K562 (cell line): ENCODE results near the gene PYGB.

Experiments
- ATF6 ChIP-seq: sonication (generic); formaldehyde crosslinking; IDR thresholded peaks from 2 replicates; pipeline ENCODE4 v1.4.0; 2020; ENCODE audit warnings: mild to moderate bottlenecking, missing genetic modification reagents
- BCLAF1 ChIP-seq, 2 experiments: fragments of 450-650 bp in 1 of 2; IDR thresholded peaks; 2 replicates each; pipeline ENCODE4 v1.6.1; 2011 to 2017; ENCODE audit warnings: low read depth in 2 of 2, antibody characterized with exemption in 1 of 2, borderline replicate concordance in 1 of 2, low read length in 1 of 2, mild to moderate bottlenecking in 1 of 2, mixed read lengths in 1 of 2; ENCODE audit not compliant: control insufficient read depth in 1 of 2
- CLOCK ChIP-seq: fragments of 250-450 bp; sonication (Bioruptor Pico); IDR thresholded peaks from 2 replicates; pipeline ENCODE4 v1.4.0; 2020; ENCODE audit warnings: mild to moderate bottlenecking, moderate library complexity, borderline replicate concordance
- FOS ChIP-seq: IDR thresholded peaks from 3 replicates; pipeline ENCODE4 v1.6.1; 2011; ENCODE audit not compliant: insufficient read length; ENCODE audit errors: extremely low read depth
- HMG20A ChIP-seq: fragments of 450-650 bp; formaldehyde crosslinking; conservative IDR thresholded peaks from 2 replicates; pipeline ENCODE4 v1.4.0; 2020; ENCODE audit warnings: mild to moderate bottlenecking, mixed read lengths
- HNRNPH1 ChIP-seq: fragments of 200-400 bp; formaldehyde crosslinking; optimal IDR thresholded peaks from 2 replicates; pipeline ENCODE3; 2017; ENCODE audit warnings: low read depth, mild to moderate bottlenecking, low read length, moderate library complexity
- PATZ1 ChIP-seq: fragments of 250-450 bp; sonication (Bioruptor Pico); IDR thresholded peaks from 2 replicates; pipeline ENCODE4 v1.5.0; 2020; ENCODE audit warnings: mild to moderate bottlenecking, borderline replicate concordance
- RNF2 ChIP-seq: sonication (generic); IDR thresholded peaks from 2 replicates; pipeline ENCODE4 v1.6.1; 2016

- TF ChIP-seq FOS, result no peak
- no peak for TF ChIP-seq HMG20A
- TF ChIP-seq BCLAF1 (IDR thresholded peaks at IDR 0.05; ENCODE audit: borderline replicate concordance in 1 of 2, control insufficient read depth in 1 of 2, low read depth in 2 of 2, low read length in 1 of 2), result no peak
- TF ChIP-seq HNRNPH1, result no peak
- no peak for TF ChIP-seq CLOCK (CRISPR knock-in tag)
- TF ChIP-seq ATF6 (CRISPR knock-in tag), result no peak
- TF ChIP-seq RNF2, result no peak
- TF ChIP-seq PATZ1 (CRISPR knock-in tag), result no peak
These were observed 46.8 kb downstream of the PYGB start for GRCh38 chr20:25294459-25295385.
